Brain microvascular endothelial cell (primary cell): ENCODE measurements around the gene UQCC2.

Source experiments
- DNase-seq: peaks from one replicate; pipeline ENCODE4 v3.0.0-alpha.2; 2020
- H3K27ac ChIP-seq: fragments of 250-450 bp; sonication (Bioruptor Pico); 2 replicates; pipeline ENCODE4 v1.5.1; 2020; ENCODE audit warnings: mild to moderate bottlenecking, moderate library complexity
- H3K27me3 ChIP-seq: fragments of 250-450 bp; sonication (Bioruptor Pico); replicated peaks from 2 replicates; pipeline ENCODE4 v1.5.1; 2020; ENCODE audit warnings: mild to moderate bottlenecking
- H3K36me3 ChIP-seq: fragments of 250-450 bp; sonication (Bioruptor Pico); replicated peaks from 2 replicates; pipeline ENCODE4 v1.5.1; 2020; ENCODE audit warnings: mild to moderate bottlenecking
- H3K4me3 ChIP-seq: 2 replicates; pipeline ENCODE4 v1.5.1; 2011; ENCODE audit warnings: low read depth, mild to moderate bottlenecking, control low read depth, low read length, moderate library complexity
- in situ Hi-C: cut with HindIII; loops from 2 replicates; pipeline ENCODE4 v1.10.0; 2017; ENCODE audit warnings: low sequenced_read_pairs, low pct_ligation_motif_present
- TF ChIP-seq, protein P1 (sequence below): IDR thresholded peaks from 2 replicates; pipeline ENCODE4 v1.5.1; 2011; ENCODE audit warnings: low read depth, mild to moderate bottlenecking, moderate library complexity, low read length, control low read depth, inconsistent platforms; ENCODE audit errors: missing control alignments

The UQCC2 gene

DNA sequence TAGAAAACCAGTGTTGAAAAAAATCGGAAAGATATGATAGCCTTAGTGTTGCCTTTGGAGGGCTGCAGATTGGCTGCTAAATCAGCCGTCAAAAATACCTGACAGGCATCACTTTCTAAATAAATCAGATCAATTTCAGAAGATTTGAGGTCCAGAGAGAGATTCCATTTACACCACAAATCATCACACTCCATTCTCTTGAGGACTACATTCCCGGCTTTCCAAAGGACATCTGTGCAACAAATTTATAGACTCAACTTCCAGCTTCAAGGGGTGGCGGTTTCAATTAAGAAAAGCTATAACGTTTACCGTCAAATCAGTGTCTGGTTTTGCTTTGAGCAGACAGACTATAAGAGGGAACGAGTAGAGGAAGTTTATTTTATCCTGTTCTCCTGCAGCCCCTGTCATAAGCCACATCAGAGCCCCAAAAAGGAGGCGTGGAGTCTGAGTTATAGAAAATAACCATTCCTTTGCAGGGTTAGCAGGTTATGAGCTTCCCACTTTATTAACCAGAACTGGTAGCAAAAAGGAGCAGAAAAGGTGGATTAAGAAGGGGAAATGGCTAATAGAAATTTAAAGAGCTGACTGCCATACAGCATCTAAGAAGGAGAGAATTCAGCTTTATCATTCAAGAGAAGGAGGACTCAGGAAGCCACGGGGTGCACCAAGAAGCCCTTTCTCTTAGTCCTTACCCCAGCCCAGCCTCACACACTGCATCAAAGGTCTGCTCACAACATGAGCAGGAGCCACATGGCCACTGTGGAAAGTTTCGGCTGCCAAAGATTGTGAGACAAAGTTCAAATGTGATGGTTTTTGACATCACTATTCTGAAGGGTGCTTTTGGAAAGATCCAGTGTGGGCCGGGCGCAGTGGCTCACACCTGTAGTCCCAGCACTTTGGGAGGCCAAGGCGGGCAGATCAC lies 12.9 kb upstream of the UQCC2 start:
- no peak for DNase-seq
- Histone ChIP-seq H3K27me3 (peaks cover 34% of the 10 kb centered on the region), H3K36me3 (no peaks in the 10 kb centered on the region), H3K27ac (no peak overlapping the region), H3K4me3 (no peak overlapping the region)
- TF ChIP-seq, protein P1, sequence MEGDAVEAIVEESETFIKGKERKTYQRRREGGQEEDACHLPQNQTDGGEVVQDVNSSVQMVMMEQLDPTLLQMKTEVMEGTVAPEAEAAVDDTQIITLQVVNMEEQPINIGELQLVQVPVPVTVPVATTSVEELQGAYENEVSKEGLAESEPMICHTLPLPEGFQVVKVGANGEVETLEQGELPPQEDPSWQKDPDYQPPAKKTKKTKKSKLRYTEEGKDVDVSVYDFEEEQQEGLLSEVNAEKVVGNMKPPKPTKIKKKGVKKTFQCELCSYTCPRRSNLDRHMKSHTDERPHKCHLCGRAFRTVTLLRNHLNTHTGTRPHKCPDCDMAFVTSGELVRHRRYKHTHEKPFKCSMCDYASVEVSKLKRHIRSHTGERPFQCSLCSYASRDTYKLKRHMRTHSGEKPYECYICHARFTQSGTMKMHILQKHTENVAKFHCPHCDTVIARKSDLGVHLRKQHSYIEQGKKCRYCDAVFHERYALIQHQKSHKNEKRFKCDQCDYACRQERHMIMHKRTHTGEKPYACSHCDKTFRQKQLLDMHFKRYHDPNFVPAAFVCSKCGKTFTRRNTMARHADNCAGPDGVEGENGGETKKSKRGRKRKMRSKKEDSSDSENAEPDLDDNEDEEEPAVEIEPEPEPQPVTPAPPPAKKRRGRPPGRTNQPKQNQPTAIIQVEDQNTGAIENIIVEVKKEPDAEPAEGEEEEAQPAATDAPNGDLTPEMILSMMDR = no peak
- in situ Hi-C loops = no loop called here

DNA sequence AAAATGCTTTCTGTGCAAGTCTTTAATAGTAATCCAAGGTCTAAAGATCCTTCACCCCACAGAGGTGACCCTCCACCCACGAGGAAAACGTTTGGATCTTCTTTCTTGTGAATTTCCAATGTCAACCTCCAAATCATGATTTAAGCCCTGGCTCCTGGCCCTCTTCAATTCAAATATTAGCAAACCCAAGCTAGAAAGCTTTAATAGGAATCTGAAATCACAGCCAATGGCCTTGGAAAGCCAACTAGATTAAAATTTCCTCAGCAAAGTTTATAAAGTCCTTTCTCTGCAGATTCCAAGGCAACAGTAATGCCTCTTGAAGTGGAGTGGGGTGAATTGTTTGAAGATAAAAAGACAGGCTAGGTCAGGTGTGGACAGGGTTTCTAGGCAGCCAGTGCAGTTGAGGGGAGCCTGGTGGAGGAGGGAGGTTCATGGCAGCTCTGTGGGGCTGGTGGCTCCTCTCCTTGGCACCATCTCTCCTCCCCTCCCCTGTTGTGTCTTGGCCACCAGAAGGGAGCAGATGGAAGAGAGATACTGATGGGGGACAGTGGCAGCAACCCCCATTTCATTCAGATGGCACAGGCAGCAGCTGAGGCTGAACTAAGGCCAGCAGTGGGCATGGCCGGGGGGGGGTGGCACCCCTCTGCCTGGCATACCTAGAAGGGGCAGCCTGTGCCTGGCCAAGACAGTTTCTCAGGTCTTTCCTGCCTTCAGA lies 12.0 kb upstream of the UQCC2 start:
- in situ Hi-C loops = no loop called here
- peaks cover 37% of the 10 kb centered on the region for H3K27me3 ChIP-seq

DNA sequence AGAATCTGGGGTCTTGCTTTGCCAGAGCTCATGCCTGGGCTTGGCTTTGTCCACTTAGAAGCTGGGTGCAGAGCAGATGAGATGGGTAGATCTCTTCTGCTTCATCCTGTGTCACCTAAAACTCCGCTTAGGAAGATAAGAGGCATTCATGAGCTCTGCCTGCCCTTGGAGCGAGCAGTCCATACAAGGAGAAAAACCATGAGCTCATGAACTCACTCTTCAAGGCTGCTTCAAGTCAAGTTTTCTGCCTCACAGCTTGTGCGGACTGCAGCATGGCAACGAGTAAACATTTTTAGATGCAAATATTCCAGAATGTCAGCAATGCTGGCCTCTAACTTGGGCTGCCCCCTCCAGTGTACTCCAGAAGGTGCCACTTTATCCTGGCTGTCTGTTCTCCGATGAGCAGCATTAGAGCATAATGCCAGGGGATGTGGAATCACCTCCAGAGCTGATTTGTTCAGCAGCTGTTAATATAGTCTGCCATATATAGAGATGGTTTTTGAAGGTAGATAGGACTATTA lies 10.7 kb upstream of the UQCC2 start:
- DNase-seq = no peak
- H3K4me3 ChIP-seq = no peak overlapping the region
- H3K36me3 ChIP-seq = no peaks in the 10 kb centered on the region
- peaks cover 37% of the 10 kb centered on the region for H3K27me3 ChIP-seq
- no peak overlapping the region for H3K27ac ChIP-seq
- TF ChIP-seq, protein P1 = no peak
- in situ Hi-C loops = no loop called here

More for the DNA sequence above, 12.0 kb upstream of the UQCC2 start:
- TF ChIP-seq, protein P1 = no peak
- no peak overlapping the region for H3K27ac ChIP-seq
- no peaks in the 10 kb centered on the region for H3K36me3 ChIP-seq
- no peak for DNase-seq
- no peak overlapping the region for H3K4me3 ChIP-seq

DNA sequence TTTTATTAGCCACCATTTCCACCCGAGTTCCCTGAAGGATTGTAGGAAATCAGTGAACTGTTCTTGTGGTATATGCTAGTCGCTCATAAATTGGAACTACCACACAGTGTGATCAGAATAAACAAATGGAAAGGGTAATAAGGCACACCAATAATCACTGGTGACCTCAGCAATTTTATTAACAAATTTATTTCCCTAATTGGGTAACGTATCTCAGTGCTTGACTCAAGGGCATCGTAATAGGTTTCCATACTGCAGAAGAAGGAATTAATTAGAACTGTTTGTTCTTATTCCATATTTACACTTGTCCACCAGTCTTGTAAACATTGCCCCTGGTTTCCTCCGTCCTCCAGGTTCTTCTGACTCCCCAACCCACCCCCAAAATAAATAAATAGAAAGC lies 10.0 kb upstream of the UQCC2 start:
- no peak for DNase-seq
- H3K27ac ChIP-seq = no peak overlapping the region
- in situ Hi-C loops = no loop called here
- TF ChIP-seq, protein P1 = no peak
- peaks cover 37% of the 10 kb centered on the region for H3K27me3 ChIP-seq
- no peaks in the 10 kb centered on the region for H3K36me3 ChIP-seq
- H3K4me3 ChIP-seq = no peak overlapping the region

- H3K36me3 ChIP-seq = no peaks in the 10 kb centered on the region
- H3K27ac ChIP-seq = no peak overlapping the region
- DNase-seq = no peak
- in situ Hi-C loops = no loop called here
- H3K27me3 ChIP-seq = peaks cover 34% of the 10 kb centered on the region
- TF ChIP-seq, protein P1 = no peak
- H3K4me3 ChIP-seq = no peak overlapping the region
Observed at GRCh38 chr6:33720998-33721397, 9.5 kb upstream of the UQCC2 start.
